Cardiac fibroblast (primary cell): Measurements from ENCODE around the gene NEDD4L.

Experiments used
- DNase-seq, 2 donors: peaks; one replicate each; pipeline versions ENCODE4 v3.0.0 to v3.0.0-alpha.2; 2010; ENCODE audit warnings: low read depth in 2 of 2
- H3K4me3 ChIP-seq, 2 donors: replicated peaks in 1 of 2; 1 replicate in 1 of 2; 2 replicates in 1 of 2; pipeline ENCODE4 v1.5.1; 2011; ENCODE audit warnings: low read depth in 2 of 2, low read length in 2 of 2, mild to moderate bottlenecking in 2 of 2, moderate library complexity in 1 of 2
- TF ChIP-seq, protein P1 (sequence below): IDR thresholded peaks from one replicate; pipeline ENCODE4 v1.5.1; 2011; ENCODE audit warnings: low read depth, mild to moderate bottlenecking, low read length, inconsistent platforms

The NEDD4L gene

GRCh38 chr18:58088691-58089065 is 44.7 kb downstream of the NEDD4L start:
- TF ChIP-seq, protein P1, sequence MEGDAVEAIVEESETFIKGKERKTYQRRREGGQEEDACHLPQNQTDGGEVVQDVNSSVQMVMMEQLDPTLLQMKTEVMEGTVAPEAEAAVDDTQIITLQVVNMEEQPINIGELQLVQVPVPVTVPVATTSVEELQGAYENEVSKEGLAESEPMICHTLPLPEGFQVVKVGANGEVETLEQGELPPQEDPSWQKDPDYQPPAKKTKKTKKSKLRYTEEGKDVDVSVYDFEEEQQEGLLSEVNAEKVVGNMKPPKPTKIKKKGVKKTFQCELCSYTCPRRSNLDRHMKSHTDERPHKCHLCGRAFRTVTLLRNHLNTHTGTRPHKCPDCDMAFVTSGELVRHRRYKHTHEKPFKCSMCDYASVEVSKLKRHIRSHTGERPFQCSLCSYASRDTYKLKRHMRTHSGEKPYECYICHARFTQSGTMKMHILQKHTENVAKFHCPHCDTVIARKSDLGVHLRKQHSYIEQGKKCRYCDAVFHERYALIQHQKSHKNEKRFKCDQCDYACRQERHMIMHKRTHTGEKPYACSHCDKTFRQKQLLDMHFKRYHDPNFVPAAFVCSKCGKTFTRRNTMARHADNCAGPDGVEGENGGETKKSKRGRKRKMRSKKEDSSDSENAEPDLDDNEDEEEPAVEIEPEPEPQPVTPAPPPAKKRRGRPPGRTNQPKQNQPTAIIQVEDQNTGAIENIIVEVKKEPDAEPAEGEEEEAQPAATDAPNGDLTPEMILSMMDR: no peak
- DNase-seq: no peak
- H3K4me3 ChIP-seq: no peak overlapping the region

- no peak overlapping the region for H3K4me3 ChIP-seq
- no peak for DNase-seq
- TF ChIP-seq, protein P1: no peak
Observed at GRCh38 chr18:58091099-58091611, 47.1 kb downstream of the NEDD4L start.

DNA sequence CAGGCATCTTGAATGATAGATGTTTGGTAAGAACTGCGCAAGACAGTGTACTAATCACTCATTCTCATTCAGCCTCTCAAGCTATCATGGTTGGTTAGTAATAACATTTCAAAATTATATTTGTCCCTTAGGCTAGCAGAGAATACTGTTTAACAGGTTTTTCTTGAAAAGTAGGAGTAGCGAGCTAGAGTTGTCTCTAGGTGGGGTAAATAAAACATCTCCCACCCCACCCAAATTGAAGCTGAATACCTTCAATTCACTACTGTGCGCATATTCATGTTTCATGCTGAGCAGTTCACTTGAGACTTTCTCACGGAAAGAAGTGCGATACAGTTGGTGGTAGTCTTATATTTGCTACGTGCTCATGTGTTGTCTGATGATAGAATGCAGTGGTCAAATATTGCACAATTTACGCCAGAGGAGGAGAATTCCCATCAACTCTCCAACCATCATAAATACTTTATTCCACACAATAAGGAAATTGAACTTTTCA is 49.3 kb downstream of the NEDD4L start:
- no peak for DNase-seq
- TF ChIP-seq, protein P1: no peak
- H3K4me3 ChIP-seq: no peak overlapping the region

DNA sequence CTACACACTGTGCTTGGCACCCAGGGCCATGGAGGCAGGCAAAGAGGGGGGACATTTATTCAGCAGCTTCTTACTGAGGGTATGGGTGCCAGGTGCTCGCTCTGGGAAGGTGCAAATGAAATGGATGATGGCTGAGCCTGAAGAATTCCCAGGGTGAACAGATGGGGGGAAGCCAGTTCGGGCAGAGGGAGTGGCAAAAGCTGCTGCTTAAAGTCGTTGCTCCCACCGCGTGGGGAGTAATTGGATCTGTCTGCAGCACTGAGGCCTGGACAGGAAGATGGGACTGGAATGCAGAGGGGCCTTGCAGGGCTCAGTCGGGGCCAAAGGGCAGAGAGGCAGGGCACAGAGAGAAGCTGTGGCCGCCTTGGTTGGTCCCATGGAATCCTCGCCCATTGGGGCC is 51.2 kb downstream of the NEDD4L start:
- TF ChIP-seq, protein P1: no peak
- H3K4me3 ChIP-seq: no peak overlapping the region
- DNase-seq: no peak

- H3K4me3 ChIP-seq: no peak overlapping the region
- TF ChIP-seq, protein P1: no peak
- no peak for DNase-seq
Observed at GRCh38 chr18:58095655-58096054, 51.6 kb downstream of the NEDD4L start.

- DNase-seq: no peak
- H3K4me3 ChIP-seq: no peak overlapping the region
- TF ChIP-seq, protein P1: no peak
Observed at GRCh38 chr18:58096658-58097057, 52.6 kb downstream of the NEDD4L start.
